A549 (cell line): ENCODE results near the gene SLAMF8. TPM values are rescaled to one million over a fixed set of nuclear protein-coding genes. Genes with fewer than 3 reads are reported as not detected.

Experiments used
- ATAC-seq, 2 experiments: fragments of 200-7000 bp in 1 of 2; fragments of >200 bp in 1 of 2; cut with Nextera tagmentation in 1 of 2; cut with Tn5 transposase in 1 of 2; 3 replicates each; pipeline versions ENCODE4 v1.8.0 to v1.9.1; 2018 to 2020; ENCODE audit warnings: mild to moderate bottlenecking in 1 of 2, moderate library complexity in 1 of 2
- CTCF ChIA-PET: fragments of 300-600 bp; sonication (Branson Sonifier 250); formaldehyde crosslinking; extraction: SDS; loops from one replicate; lab custom pipeline; 2021; ENCODE audit warnings: antibody characterized with exemption, inconsistent platforms; lab: Yijun Ruan, JAX
- POLR2A ChIA-PET: fragments of 350-600 bp; formaldehyde crosslinking; extraction: SDS; loops from one replicate; lab custom pipeline; 2021; ENCODE audit warnings: antibody characterized with exemption, inconsistent platforms; lab: Yijun Ruan, JAX
- DNase-seq, 2 experiments: peaks; one replicate each; pipeline versions ENCODE4 v3.0.0 to v3.0.0-alpha.2; 2011 to 2016; ENCODE audit warnings: low read depth in 1 of 2, low spot score in 1 of 2
- FAIRE-seq: peaks from 2 replicates; lab custom pipeline; 2011; peaks lifted over from hg19 to GRCh38; lab: Jason Lieb, UNC
- H3K27ac ChIP-seq, 2 experiments: fragments of >200 bp; sonication (Bioruptor Twin); formaldehyde crosslinking; 3 replicates each; pipeline ENCODE4 v1.5.1; 2016 to 2017
- H3K4me1 ChIP-seq: fragments of >200 bp; sonication (Bioruptor Twin); formaldehyde crosslinking; 3 replicates; pipeline ENCODE4 v1.6.1; 2016
- H3K4me2 ChIP-seq: fragments of >200 bp; sonication (Bioruptor Twin); formaldehyde crosslinking; 3 replicates; pipeline ENCODE4 v1.6.1; 2016
- H3K4me3 ChIP-seq: fragments of >200 bp; sonication (Bioruptor Twin); formaldehyde crosslinking; 3 replicates; pipeline ENCODE4 v1.5.1; 2016
- H3K9me3 ChIP-seq: fragments of >200 bp; sonication (Bioruptor Twin); formaldehyde crosslinking; 3 replicates; pipeline ENCODE4 v1.6.1; 2016
- ATOH8 ChIP-seq: fragments of 250-450 bp; sonication (Bioruptor Pico); IDR thresholded peaks from 2 replicates; pipeline ENCODE4 v1.5.0; 2020; ENCODE audit warnings: low read depth, mild to moderate bottlenecking, moderate library complexity
- BCL3 ChIP-seq: fragments of >200 bp; sonication (Bioruptor Twin); formaldehyde crosslinking; IDR thresholded peaks from 3 replicates; pipeline ENCODE4 v1.6.1; 2016
- CBX2 ChIP-seq: fragments of 200-600 bp; sonication (generic); IDR thresholded peaks from 2 replicates; pipeline ENCODE4 v1.6.1; 2016; ENCODE audit warnings: low read depth, mild to moderate bottlenecking, borderline replicate concordance
- CEBPB ChIP-seq, 2 experiments: fragments of >200 bp in 1 of 2; sonication (Bioruptor Twin) in 1 of 2; formaldehyde crosslinking in 1 of 2; IDR thresholded peaks; 2 replicates each; pipeline ENCODE4 v1.6.1; 2012 to 2016
- E2F6 ChIP-seq: IDR thresholded peaks from 2 replicates; pipeline ENCODE4 v1.6.1; 2012; ENCODE audit warnings: low read depth, borderline replicate concordance
- GATA3 ChIP-seq: IDR thresholded peaks from 2 replicates; pipeline ENCODE4 v1.6.1; 2012; ENCODE audit warnings: borderline replicate concordance
- HOXB13 ChIP-seq: fragments of 250-450 bp; sonication (Bioruptor Pico); IDR thresholded peaks from 2 replicates; pipeline ENCODE4 v1.5.0; 2020; ENCODE audit warnings: low read depth, mild to moderate bottlenecking, moderate library complexity
- JUN ChIP-seq, 2 experiments: fragments of >200 bp; sonication (Bioruptor Twin); formaldehyde crosslinking; IDR thresholded peaks; 2 replicates in 1 of 2; 3 replicates in 1 of 2; pipeline ENCODE4 v1.6.1; 2016 to 2017
- JUNB ChIP-seq: fragments of >200 bp; sonication (Bioruptor Twin); formaldehyde crosslinking; IDR thresholded peaks from 2 replicates; pipeline ENCODE4 v1.6.1; 2016
- KDM1A ChIP-seq: fragments of 200-600 bp; sonication (generic); IDR thresholded peaks from 2 replicates; pipeline ENCODE4 v1.6.1; 2016; ENCODE audit warnings: low read depth, mild to moderate bottlenecking
- MAZ ChIP-seq: fragments of 150-350 bp; IDR thresholded peaks from 2 replicates; pipeline ENCODE4 v1.6.1; 2014; ENCODE audit warnings: antibody characterized with exemption, low read depth, low read length, borderline replicate concordance
- MYC ChIP-seq: IDR thresholded peaks from 2 replicates; pipeline ENCODE4 v1.6.1; 2012; ENCODE audit warnings: mild to moderate bottlenecking, inconsistent platforms, low read length, improper control_type of control experiment, borderline replicate concordance
- NPAS2 ChIP-seq: fragments of 250-450 bp; sonication (Bioruptor Pico); IDR thresholded peaks from 2 replicates; pipeline ENCODE4 v1.8.0; 2022; ENCODE audit warnings: mild to moderate bottlenecking, moderate library complexity, borderline replicate concordance
- POLR2AphosphoS2 ChIP-seq: conservative IDR thresholded peaks from 2 replicates; pipeline ENCODE4 v1.6.1; 2012; ENCODE audit warnings: low read length, improper control_type of control experiment, inconsistent platforms
- RAD21 ChIP-seq, 2 experiments: fragments of >200 bp in 1 of 2; sonication (Bioruptor Twin) in 1 of 2; formaldehyde crosslinking in 1 of 2; IDR thresholded peaks in 1 of 2; conservative IDR thresholded peaks in 1 of 2; 2 replicates in 1 of 2; 3 replicates in 1 of 2; pipeline ENCODE4 v1.6.1; 2012 to 2018; ENCODE audit warnings: inconsistent platforms in 1 of 2
- RCOR1 ChIP-seq: fragments of 150-350 bp; IDR thresholded peaks from 2 replicates; pipeline ENCODE4 v1.6.1; 2014; ENCODE audit warnings: antibody characterized with exemption, low read length, low read depth
- RFX5 ChIP-seq: fragments of 450-650 bp; IDR thresholded peaks from 2 replicates; pipeline ENCODE4 v1.7.1; 2014; ENCODE audit warnings: antibody characterized with exemption, mild to moderate bottlenecking, moderate library complexity
- SMC3 ChIP-seq: fragments of >200 bp; sonication (Bioruptor Twin); formaldehyde crosslinking; IDR thresholded peaks from 3 replicates; pipeline ENCODE4 v1.6.1; 2018; ENCODE audit warnings: inconsistent platforms
- TFCP2L1 ChIP-seq: fragments of 250-450 bp; sonication (Bioruptor Pico); IDR thresholded peaks from 2 replicates; pipeline ENCODE4 v1.5.0; 2021; ENCODE audit warnings: mild to moderate bottlenecking
- TP53 ChIP-seq: fragments of 250-450 bp; sonication (Bioruptor Pico); IDR thresholded peaks from 2 replicates; pipeline ENCODE4 v1.5.0; 2021; ENCODE audit warnings: mild to moderate bottlenecking, moderate library complexity
- ZFP36 ChIP-seq: fragments of 450-650 bp; IDR thresholded peaks from 2 replicates; pipeline ENCODE4 v1.6.1; 2014; ENCODE audit warnings: borderline replicate concordance; ENCODE audit not compliant: partially characterized antibody
- ZSCAN20 ChIP-seq: fragments of 250-450 bp; sonication (Bioruptor Pico); IDR thresholded peaks from 2 replicates; pipeline ENCODE4 v1.8.0; 2022; ENCODE audit warnings: mild to moderate bottlenecking, moderate library complexity
- WGBS: methylation state at CpG from one replicate; pipeline ENCODE4 v1.1.6; 2017; ENCODE audit errors: missing lambda C conversion rate; 5-methylcytosine and 5-hydroxymethylcytosine counted together
- polyA plus RNA-seq, 4 experiments: library from polyadenylated mRNA; depleted of rRNA in 3 of 4; stranded (reverse); fragments of >200 nt; fragmentation: RNase III in 1 of 4; extraction: RNeasy Plus Mini Kit Qiagen cat#74134 plus additional on column Dnase treatment in 1 of 4; gene quantifications; 2 replicates in 3 of 4; 3 replicates in 1 of 4; pipeline ENCODE4 v1.2.3, GENCODE V29; 2011 to 2017
- TF ChIP-seq, protein P1 (sequence below): fragments of >200 bp; sonication (Bioruptor Twin); formaldehyde crosslinking; IDR thresholded peaks from 2 replicates; pipeline ENCODE4 v1.6.1; 2016
- TF ChIP-seq, protein P2 (sequence below): fragments of 150-350 bp; IDR thresholded peaks from 2 replicates; pipeline ENCODE4 v1.6.1; 2014; ENCODE audit warnings: low read depth, mild to moderate bottlenecking, low read length

The SLAMF8 gene
- polyA plus RNA-seq, 2 of the 4 experiments (the other 2 are of a cell fraction): not detected

DNA sequence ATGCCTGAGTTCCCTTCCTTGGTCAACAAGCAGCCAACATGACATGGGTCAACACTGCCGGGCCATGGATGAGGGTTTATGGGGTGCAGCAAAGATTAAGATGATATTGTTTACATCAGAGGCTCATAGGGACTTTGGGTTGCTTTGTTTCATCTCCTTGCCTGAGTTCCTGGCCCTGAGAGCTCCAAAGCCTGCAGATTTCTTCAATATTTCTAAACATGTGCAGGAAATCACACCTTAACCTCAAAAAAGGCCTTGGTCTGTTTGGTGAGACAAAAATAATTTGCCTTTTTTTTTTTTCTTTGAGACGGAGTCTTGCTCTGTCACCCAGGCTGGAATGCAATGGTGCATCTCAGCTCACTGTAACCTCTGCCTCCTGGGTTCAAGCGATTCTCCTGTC, 876 bp downstream of the SLAMF8 start:
- WGBS: 79% methylated on average over 3 of the region's 3 CpGs
- CTCF ChIA-PET: interaction anchor here (1.1 to 8.9 kb wide), 3 partner anchors 29 to 51 kb away, joined by 3 to 55 read pairs (median 4); no protein-coding TSS in a partner anchor
- Histone ChIP-seq H3K4me3 (no peak overlapping the region), H3K9me3 (no peaks in the 10 kb centered on the region), H3K27ac (no peak overlapping the region), H3K4me2 (no peak overlapping the region), H3K4me1 (no peaks in the 10 kb centered on the region)
- FAIRE-seq (no peak), ATAC-seq (no peak), DNase-seq (no peak)
- TF ChIP-seq E2F6 (no peak), ZSCAN20 (no peak), RCOR1 (no peak), JUN (IDR thresholded peaks at IDR 0.05) (no peak), SMC3 (no peak), ZFP36 (no peak), BCL3 (no peak), CEBPB (IDR thresholded peaks at IDR 0.05) (no peak)
- POLR2A ChIA-PET: no interaction called here

- Histone ChIP-seq H3K4me2 (no peak overlapping the region), H3K27ac (no peak overlapping the region), H3K4me3 (no peak overlapping the region), H3K9me3 (no peaks in the 10 kb centered on the region), H3K4me1 (no peaks in the 10 kb centered on the region)
- CTCF ChIA-PET: interaction anchor here (1.1 to 8.9 kb wide), 3 partner anchors 8 to 30 kb away, joined by 3 to 55 read pairs (median 8); no protein-coding TSS in a partner anchor
- DNase-seq (no peak), FAIRE-seq (no peak), ATAC-seq (no peak)
- WGBS: 81% methylated on average over 3 of the region's 3 CpGs
- TF ChIP-seq JUNB: no peak
- TF ChIP-seq ZFP36: no peak
- TF ChIP-seq POLR2AphosphoS2: no peak
- TF ChIP-seq MYC: no peak
- no peak for TF ChIP-seq HOXB13 (CRISPR knock-in tag)
- TF ChIP-seq TFCP2L1 (CRISPR knock-in tag): no peak
- TF ChIP-seq CBX2: no peak
- TF ChIP-seq RAD21 (conservative IDR thresholded peaks at IDR 0.05 in 1 of 2, IDR thresholded peaks at IDR 0.05 in 1 of 2): no peak
- TF ChIP-seq GATA3: no peak
- TF ChIP-seq ATOH8 (CRISPR knock-in tag): no peak
- TF ChIP-seq RFX5: no peak
- TF ChIP-seq JUN (IDR thresholded peaks at IDR 0.05): no peak
- TF ChIP-seq, protein P1, sequence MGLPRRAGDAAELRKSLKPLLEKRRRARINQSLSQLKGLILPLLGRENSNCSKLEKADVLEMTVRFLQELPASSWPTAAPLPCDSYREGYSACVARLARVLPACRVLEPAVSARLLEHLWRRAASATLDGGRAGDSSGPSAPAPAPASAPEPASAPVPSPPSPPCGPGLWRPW: no peak
- TF ChIP-seq, protein P2, sequence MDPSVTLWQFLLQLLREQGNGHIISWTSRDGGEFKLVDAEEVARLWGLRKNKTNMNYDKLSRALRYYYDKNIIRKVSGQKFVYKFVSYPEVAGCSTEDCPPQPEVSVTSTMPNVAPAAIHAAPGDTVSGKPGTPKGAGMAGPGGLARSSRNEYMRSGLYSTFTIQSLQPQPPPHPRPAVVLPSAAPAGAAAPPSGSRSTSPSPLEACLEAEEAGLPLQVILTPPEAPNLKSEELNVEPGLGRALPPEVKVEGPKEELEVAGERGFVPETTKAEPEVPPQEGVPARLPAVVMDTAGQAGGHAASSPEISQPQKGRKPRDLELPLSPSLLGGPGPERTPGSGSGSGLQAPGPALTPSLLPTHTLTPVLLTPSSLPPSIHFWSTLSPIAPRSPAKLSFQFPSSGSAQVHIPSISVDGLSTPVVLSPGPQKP: no peak
- no peak for TF ChIP-seq TP53 (CRISPR knock-in tag)
- TF ChIP-seq NPAS2 (CRISPR knock-in tag): no peak
- TF ChIP-seq KDM1A: no peak
- no peak for TF ChIP-seq MAZ
- POLR2A ChIA-PET: no interaction called here
Measured at GRCh38 chr1:159828176-159828575, 1.5 kb downstream of the SLAMF8 start.
